ENCODE results near the gene GPATCH4. TPM values are rescaled to one million over a fixed set of nuclear protein-coding genes. Genes with fewer than 3 reads are reported as not detected.
"Not testable (repeated sequence)": the region's sequence is repeated elsewhere in the genome, so short reads cannot be mapped to it uniquely, and the experiment has no call there.

Gene GPATCH4
- total RNA-seq, 1 donor from 2014 or later = 71.8 TPM

DNA sequence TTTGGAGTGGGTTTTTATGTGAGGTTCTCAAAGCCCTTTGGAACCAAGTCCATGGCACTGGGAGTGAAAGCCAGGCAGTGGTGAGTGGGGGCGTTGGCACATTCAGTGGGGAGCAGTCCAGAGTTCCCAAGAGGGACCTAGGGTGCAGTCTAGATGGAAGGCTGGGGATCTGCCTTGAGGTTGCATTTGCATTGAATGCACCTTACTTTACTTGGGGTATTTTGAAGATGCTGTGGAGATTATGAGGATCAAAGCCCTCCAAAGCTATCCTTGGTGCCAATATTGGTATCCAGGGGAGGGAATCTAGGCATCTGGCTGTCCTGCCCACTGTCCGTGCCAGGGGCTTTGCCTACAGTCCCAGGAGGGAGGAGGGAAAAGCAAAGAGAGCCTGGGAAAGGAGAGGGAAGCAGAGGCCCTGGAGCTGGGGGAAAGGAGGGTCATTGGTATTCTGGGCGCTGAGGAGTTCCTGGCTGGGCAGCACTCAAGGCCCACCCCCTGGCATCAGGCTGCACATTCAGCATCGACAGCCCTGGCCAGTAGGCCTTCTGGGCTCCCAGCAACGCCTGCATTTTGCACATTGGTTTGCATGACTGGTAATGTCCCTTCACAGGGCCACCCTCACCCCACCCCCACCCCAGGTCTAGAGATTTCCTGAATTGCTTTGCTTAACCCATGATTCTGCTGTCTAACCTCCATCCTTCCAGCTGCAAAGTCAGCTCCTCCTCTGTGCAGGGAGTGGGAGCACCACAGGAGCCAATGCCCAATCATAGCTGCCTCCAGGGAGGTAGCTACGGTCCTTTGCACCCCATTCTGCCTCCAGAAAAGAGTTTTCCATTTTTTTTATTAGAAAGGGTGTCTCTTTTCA is 39.8 kb upstream of the GPATCH4 start:
- DNase-seq (no peak), ATAC-seq (ENCODE audit: low read depth) (no peak)
- no peaks in the 10 kb centered on the region for H3K9me3 Mint-ChIP-seq
- peak overlapping the region; percentile 58 for H3K4me3 Mint-ChIP-seq
- H3K4me1 Mint-ChIP-seq = peaks cover 20% of the 10 kb centered on the region
- ChIA-PET POLR2A (no interaction called here), CTCF (interaction anchor here (1.0 to 1.7 kb wide), 2 partner anchors 14 to 17 kb away, joined by 5 read pairs; no protein-coding TSS in a partner anchor)
- intact Hi-C loops (cut with micrococcal nuclease) = no loop called here
- H3K27ac Mint-ChIP-seq = no peak overlapping the region
- H3K36me3 Mint-ChIP-seq (ENCODE audit: low read depth) = no peaks in the 10 kb centered on the region
- TF ChIP-seq, protein P1, sequence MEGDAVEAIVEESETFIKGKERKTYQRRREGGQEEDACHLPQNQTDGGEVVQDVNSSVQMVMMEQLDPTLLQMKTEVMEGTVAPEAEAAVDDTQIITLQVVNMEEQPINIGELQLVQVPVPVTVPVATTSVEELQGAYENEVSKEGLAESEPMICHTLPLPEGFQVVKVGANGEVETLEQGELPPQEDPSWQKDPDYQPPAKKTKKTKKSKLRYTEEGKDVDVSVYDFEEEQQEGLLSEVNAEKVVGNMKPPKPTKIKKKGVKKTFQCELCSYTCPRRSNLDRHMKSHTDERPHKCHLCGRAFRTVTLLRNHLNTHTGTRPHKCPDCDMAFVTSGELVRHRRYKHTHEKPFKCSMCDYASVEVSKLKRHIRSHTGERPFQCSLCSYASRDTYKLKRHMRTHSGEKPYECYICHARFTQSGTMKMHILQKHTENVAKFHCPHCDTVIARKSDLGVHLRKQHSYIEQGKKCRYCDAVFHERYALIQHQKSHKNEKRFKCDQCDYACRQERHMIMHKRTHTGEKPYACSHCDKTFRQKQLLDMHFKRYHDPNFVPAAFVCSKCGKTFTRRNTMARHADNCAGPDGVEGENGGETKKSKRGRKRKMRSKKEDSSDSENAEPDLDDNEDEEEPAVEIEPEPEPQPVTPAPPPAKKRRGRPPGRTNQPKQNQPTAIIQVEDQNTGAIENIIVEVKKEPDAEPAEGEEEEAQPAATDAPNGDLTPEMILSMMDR (IDR thresholded peaks at IDR 0.05) = no peak
- H3K27me3 Mint-ChIP-seq = peaks cover 77% of the 10 kb centered on the region

DNA sequence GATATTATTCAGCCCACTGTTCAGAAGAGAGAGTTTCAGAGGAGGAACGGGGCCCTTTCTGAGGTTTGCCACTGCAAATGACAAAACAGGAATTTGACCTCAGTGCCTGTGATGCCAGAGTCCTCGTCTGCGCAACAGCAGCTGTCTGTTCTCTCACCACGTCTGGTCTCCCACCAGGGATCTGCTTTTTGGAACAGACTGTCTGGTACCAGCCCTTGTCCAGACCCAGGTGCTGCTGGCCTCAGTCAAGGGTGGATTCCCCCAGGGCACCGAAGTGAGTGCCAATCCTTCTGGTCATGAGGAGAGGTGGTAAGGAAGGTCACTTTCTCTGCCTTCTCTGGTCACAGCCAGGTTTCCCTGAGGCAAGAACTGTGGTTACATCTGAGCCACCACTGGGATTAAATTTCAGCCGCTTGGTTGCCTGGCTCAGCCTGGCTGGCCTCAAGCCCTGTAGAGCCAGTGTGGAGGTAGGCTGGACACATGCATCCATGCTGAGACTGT is 38.4 kb upstream of the GPATCH4 start:
- no peaks in the 10 kb centered on the region for H3K9me3 Mint-ChIP-seq
- no peak for DNase-seq
- no peaks in the 10 kb centered on the region for H3K36me3 Mint-ChIP-seq (ENCODE audit: low read depth)
- no peak overlapping the region for H3K4me3 Mint-ChIP-seq
- POLR2A ChIA-PET = no interaction called here
- H3K27me3 Mint-ChIP-seq = peaks cover 67% of the 10 kb centered on the region
- intact Hi-C loops (cut with micrococcal nuclease) = no loop called here
- no peak overlapping the region for H3K27ac Mint-ChIP-seq
- CTCF ChIA-PET = interaction anchor here (1.1 kb wide), 1 partner anchor 50 kb away, joined by 3 read pairs; no protein-coding TSS in a partner anchor
- TF ChIP-seq, protein P1 (IDR thresholded peaks at IDR 0.05) = no peak
- no peak for ATAC-seq (ENCODE audit: low read depth)
- peaks cover 20% of the 10 kb centered on the region for H3K4me1 Mint-ChIP-seq

DNA sequence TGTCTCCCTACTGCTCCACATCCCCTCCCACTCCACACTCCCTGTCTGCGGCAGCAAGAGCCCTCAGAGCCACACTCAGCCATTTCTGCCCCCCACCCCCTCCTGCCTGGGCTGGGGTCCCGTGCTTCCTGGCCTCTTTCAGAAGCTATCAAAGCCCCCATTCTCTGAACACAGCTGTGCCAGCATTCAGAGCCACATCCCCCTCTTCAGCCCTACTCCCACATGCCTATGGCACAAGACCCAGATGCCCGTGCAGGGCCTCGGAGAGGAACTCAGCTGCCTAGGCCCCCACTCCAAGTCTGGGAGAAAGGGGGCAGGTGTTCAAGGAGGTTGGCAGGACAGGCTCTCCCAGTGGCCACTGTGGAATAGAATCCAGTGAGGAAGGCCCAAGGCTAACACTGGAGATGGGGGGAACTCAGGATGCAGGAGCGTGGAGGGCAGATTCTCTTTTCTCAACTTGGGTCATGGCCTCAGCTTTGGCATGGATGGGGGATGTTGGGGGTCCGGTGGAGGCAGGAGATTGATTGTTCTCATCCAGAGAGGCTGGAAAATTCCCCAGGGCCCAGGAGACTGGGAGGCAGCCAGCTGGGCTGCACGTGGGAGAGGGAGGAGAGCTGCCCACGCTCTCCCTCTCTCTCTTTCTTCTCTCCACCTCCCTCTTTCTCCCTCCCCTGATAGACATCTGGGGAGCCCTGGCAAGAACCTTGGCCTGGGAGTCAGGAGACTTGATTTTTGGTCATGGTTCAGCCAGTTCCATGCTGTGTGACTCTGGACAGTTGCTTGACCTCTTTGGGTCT is 37.1 kb upstream of the GPATCH4 start:
- TF ChIP-seq, protein P1 (IDR thresholded peaks at IDR 0.05) = no peak
- CTCF ChIA-PET = interaction anchor here (1.1 kb wide), 1 partner anchor 52 kb away, joined by 3 read pairs; no protein-coding TSS in a partner anchor
- Mint-ChIP-seq H3K36me3 (ENCODE audit: low read depth) (no peaks in the 10 kb centered on the region), H3K27me3 (peaks cover 66% of the 10 kb centered on the region), H3K4me3 (no peak overlapping the region), H3K9me3 (no peaks in the 10 kb centered on the region), H3K4me1 (peaks cover 15% of the 10 kb centered on the region), H3K27ac (no peak overlapping the region)
- DNase-seq (no peak), ATAC-seq (ENCODE audit: low read depth) (no peak)
- intact Hi-C loops (cut with micrococcal nuclease) = no loop called here
- POLR2A ChIA-PET = no interaction called here

DNA sequence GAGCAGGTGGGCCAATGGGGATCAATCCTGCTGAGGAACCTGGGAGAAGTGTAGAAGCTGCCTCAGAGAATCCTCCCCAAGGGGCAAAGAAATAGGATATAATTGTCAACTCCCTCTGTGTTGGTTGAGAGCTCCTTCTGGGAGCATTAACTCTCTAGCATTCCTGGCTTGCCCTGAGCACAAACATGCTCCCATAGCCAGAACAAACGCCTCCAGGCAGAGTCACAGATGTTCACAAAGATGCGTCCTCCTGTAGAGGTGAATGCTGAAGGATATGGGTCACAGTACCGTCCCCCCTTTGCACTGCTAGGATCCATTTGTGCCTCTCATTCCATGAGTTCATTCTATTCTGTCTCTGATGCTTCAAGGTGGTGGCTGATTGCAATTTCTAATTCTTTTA is 31.1 kb upstream of the GPATCH4 start:
- Mint-ChIP-seq H3K4me1 (peaks cover under 1% of the 10 kb centered on the region), H3K9me3 (no peaks in the 10 kb centered on the region), H3K4me3 (no peak overlapping the region), H3K27ac (no peak overlapping the region), H3K27me3 (peaks cover 45% of the 10 kb centered on the region), H3K36me3 (ENCODE audit: low read depth) (no peaks in the 10 kb centered on the region)
- POLR2A ChIA-PET = interaction anchor here (0.6 kb wide), 1 partner anchor 15 kb away, joined by 4 read pairs; no protein-coding TSS in a partner anchor
- ATAC-seq (ENCODE audit: low read depth) (no peak), DNase-seq (no peak)
- intact Hi-C loops (cut with micrococcal nuclease) = no loop called here
- CTCF ChIA-PET = interaction anchor here (1.2 kb wide), 1 partner anchor 19 kb away, joined by 3 read pairs; no protein-coding TSS in a partner anchor
- TF ChIP-seq, protein P1 (IDR thresholded peaks at IDR 0.05) = no peak

DNA sequence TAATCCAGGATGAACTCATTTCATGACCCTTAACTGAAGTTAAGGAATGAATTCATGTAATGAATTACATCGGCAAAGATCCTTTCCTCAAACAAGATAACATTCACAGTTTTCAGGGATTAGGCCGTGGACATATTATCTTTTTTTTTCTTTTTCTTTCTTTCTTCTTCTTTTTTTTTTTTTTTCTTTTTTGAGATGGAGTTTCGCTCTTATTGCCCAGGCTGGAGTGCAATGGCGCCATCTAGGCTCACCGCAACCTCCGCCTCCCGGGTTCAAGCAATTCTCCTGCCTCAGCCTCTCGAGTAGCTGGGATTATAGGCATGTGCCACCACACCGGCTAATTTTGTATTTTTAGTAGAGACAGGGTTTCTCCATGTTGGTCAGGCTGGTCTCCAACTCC is 29.9 kb upstream of the GPATCH4 start:
- H3K27ac Mint-ChIP-seq; ATAC-seq (ENCODE audit: low read depth); CTCF ChIA-PET; H3K4me1 Mint-ChIP-seq; H3K36me3 Mint-ChIP-seq (ENCODE audit: low read depth); DNase-seq; POLR2A ChIA-PET; H3K9me3 Mint-ChIP-seq; H3K4me3 Mint-ChIP-seq; intact Hi-C loops (cut with micrococcal nuclease): not testable (repeated sequence)
- H3K27me3 Mint-ChIP-seq = peaks cover 44% of the 10 kb centered on the region

Measured in activated B cell treated with CpG ODN at 0.5 μM for 24 hours (primary cell).